H9 (cell line): ENCODE measurements around the gene ZBTB33. TPM values are rescaled to one million over a fixed set of nuclear protein-coding genes. Genes with fewer than 3 reads are reported as not detected.

Experiments
- DNase-seq: peaks from one replicate; pipeline ENCODE4 v3.0.0-alpha.2; 2017
- H2AFZ ChIP-seq: one replicate; pipeline ENCODE4 v1.6.1; 2013; ENCODE audit warnings: mild to moderate bottlenecking, low read length, control low read depth, moderate library complexity
- H2AK5ac ChIP-seq: 2 replicates; pipeline ENCODE4 v1.6.1; 2013; ENCODE audit warnings: low read length, control low read depth, mixed read lengths; ENCODE audit not compliant: insufficient read length
- H2BK120ac ChIP-seq: one replicate; pipeline ENCODE4 v1.6.1; 2013; ENCODE audit warnings: low read depth, mild to moderate bottlenecking, low read length, control low read depth, inconsistent platforms; ENCODE audit not compliant: poor library complexity, severe bottlenecking
- H2BK12ac ChIP-seq: 2 replicates; pipeline ENCODE4 v1.6.1; 2013; ENCODE audit warnings: low read length, control low read depth, mixed read lengths, low read depth; ENCODE audit not compliant: insufficient read length
- H2BK15ac ChIP-seq: 2 replicates; pipeline ENCODE4 v1.6.1; 2013; ENCODE audit warnings: low read depth, low read length, control low read depth
- H2BK20ac ChIP-seq: one replicate; pipeline ENCODE4 v1.6.1; 2013; ENCODE audit warnings: low read depth, mild to moderate bottlenecking, low read length, control low read depth, inconsistent platforms; ENCODE audit not compliant: poor library complexity, severe bottlenecking
- H2BK5ac ChIP-seq: 2 replicates; pipeline ENCODE4 v1.6.1; 2013; ENCODE audit warnings: low read length, control low read depth, mixed read lengths; ENCODE audit not compliant: insufficient read length
- H3K14ac ChIP-seq: 2 replicates; pipeline ENCODE4 v1.6.1; 2013; ENCODE audit warnings: low read length, control low read depth; ENCODE audit not compliant: insufficient read depth
- H3K18ac ChIP-seq: 2 replicates; pipeline ENCODE4 v1.6.1; 2013; ENCODE audit warnings: low read depth, mild to moderate bottlenecking, mixed read lengths, low read length, control low read depth; ENCODE audit not compliant: insufficient read length
- H3K23ac ChIP-seq: 2 replicates; pipeline ENCODE4 v1.6.1; 2013; ENCODE audit warnings: low read length, control low read depth, mixed read lengths, low read depth; ENCODE audit not compliant: insufficient read length
- H3K23me2 ChIP-seq: 2 replicates; pipeline ENCODE4 v1.6.1; 2013; ENCODE audit warnings: low read depth, mild to moderate bottlenecking, mixed read lengths, low read length, control low read depth; ENCODE audit not compliant: insufficient read length, poor library complexity, severe bottlenecking
- H3K27ac ChIP-seq: 2 replicates; pipeline ENCODE4 v1.5.1; 2013; ENCODE audit warnings: low read length, control low read depth, mixed read lengths, low read depth; ENCODE audit not compliant: insufficient read length
- H3K27me3 ChIP-seq: 2 replicates; pipeline ENCODE4 v1.6.1; 2013; ENCODE audit warnings: low read length, control low read depth, inconsistent platforms; ENCODE audit not compliant: insufficient read depth
- H3K4ac ChIP-seq: 2 replicates; pipeline ENCODE4 v1.6.1; 2013; ENCODE audit warnings: low read depth, mild to moderate bottlenecking, control low read depth, inconsistent platforms, low read length, moderate library complexity
- H3K4me1 ChIP-seq: 2 replicates; pipeline ENCODE4 v1.6.1; 2013; ENCODE audit warnings: low read length, control low read depth, inconsistent platforms; ENCODE audit not compliant: insufficient read depth
- H3K4me2 ChIP-seq: 2 replicates; pipeline ENCODE4 v1.6.1; 2013; ENCODE audit warnings: low read length, control low read depth, mixed read lengths; ENCODE audit not compliant: insufficient read length, insufficient read depth
- H3K56ac ChIP-seq: 2 replicates; pipeline ENCODE4 v1.6.1; 2013; ENCODE audit warnings: low read depth, mild to moderate bottlenecking, mixed read lengths, low read length, control low read depth; ENCODE audit not compliant: insufficient read length
- H3K79me1 ChIP-seq: 2 replicates; pipeline ENCODE4 v1.6.1; 2013; ENCODE audit warnings: low read depth, mild to moderate bottlenecking, moderate library complexity, low read length, control low read depth, inconsistent platforms; ENCODE audit not compliant: insufficient read depth, poor library complexity, severe bottlenecking
- H3K79me2 ChIP-seq: 2 replicates; pipeline ENCODE4 v1.6.1; 2013; ENCODE audit warnings: low read length, control low read depth, inconsistent platforms; ENCODE audit not compliant: insufficient read depth
- H3K9ac ChIP-seq: 2 replicates; pipeline ENCODE4 v1.6.1; 2013; ENCODE audit warnings: low read length, control low read depth, mixed read lengths; ENCODE audit not compliant: insufficient read length; ENCODE audit errors: extremely low read depth
- H3K9me3 ChIP-seq: one replicate; pipeline ENCODE4 v1.6.1; 2013; ENCODE audit warnings: low read depth, low read length, inconsistent platforms; ENCODE audit not compliant: control insufficient read depth
- H3T11ph ChIP-seq: one replicate; pipeline ENCODE4 v1.6.1; 2013; ENCODE audit warnings: mild to moderate bottlenecking, low read length, control low read depth, inconsistent platforms
- H4K20me1 ChIP-seq: one replicate; pipeline ENCODE4 v1.6.1; 2013; ENCODE audit not compliant: control insufficient read depth, insufficient read length, insufficient read depth
- H4K5ac ChIP-seq: 2 replicates; pipeline ENCODE4 v1.6.1; 2013; ENCODE audit warnings: low read depth, mild to moderate bottlenecking, mixed read lengths, low read length, control low read depth; ENCODE audit not compliant: insufficient read length
- H4K8ac ChIP-seq: replicated peaks from 2 replicates; pipeline ENCODE4 v1.6.1; 2013; ENCODE audit warnings: low read length, control low read depth, mixed read lengths, low read depth; ENCODE audit not compliant: insufficient read length
- H4K91ac ChIP-seq: 2 replicates; pipeline ENCODE4 v1.6.1; 2013; ENCODE audit warnings: low read depth, mild to moderate bottlenecking, moderate library complexity, mixed read lengths, low read length, control low read depth; ENCODE audit not compliant: insufficient read length
- H3K27ac Mint-ChIP-seq, 3 experiments: 2 replicates in 2 of 3; 3 replicates in 1 of 3; pipeline ENCODE4 v1.8.0; 2020 to 2021; ENCODE audit warnings: mixed read lengths in 3 of 3, mild to moderate bottlenecking in 1 of 3, moderate library complexity in 1 of 3
- H3K27me3 Mint-ChIP-seq: 2 replicates; pipeline ENCODE4 v1.8.0; 2021; ENCODE audit warnings: low read depth, mild to moderate bottlenecking, moderate library complexity, mixed read lengths
- H3K36me3 Mint-ChIP-seq, 3 experiments: 2 replicates in 2 of 3; 3 replicates in 1 of 3; pipeline ENCODE4 v1.8.0; 2020 to 2021; ENCODE audit warnings: low read depth in 3 of 3, mixed read lengths in 3 of 3; ENCODE audit not compliant: insufficient read depth in 1 of 3
- H3K4me1 Mint-ChIP-seq, 2 experiments: 2 replicates each; pipeline ENCODE4 v1.8.0; 2020; ENCODE audit warnings: mixed read lengths in 2 of 2
- H3K4me3 Mint-ChIP-seq, 2 experiments: 2 replicates in 1 of 2; 3 replicates in 1 of 2; pipeline ENCODE4 v1.8.0; 2020 to 2021; ENCODE audit warnings: mild to moderate bottlenecking in 2 of 2, mixed read lengths in 2 of 2, moderate library complexity in 1 of 2
- H3K9me3 Mint-ChIP-seq, 2 experiments: 2 replicates in 1 of 2; 3 replicates in 1 of 2; pipeline ENCODE4 v1.8.0; 2020; ENCODE audit warnings: mild to moderate bottlenecking in 2 of 2, mixed read lengths in 2 of 2, moderate library complexity in 1 of 2
- WGBS: extraction: QIAGEN DNeasy Blood & Tissue Kit; methylation state at CpG from one replicate; pipeline ENCODE4 v1.1.7; 2013; ENCODE audit warnings: missing lambda C conversion rate, low lambda C conversion rate, mixed read lengths; ENCODE audit not compliant: insufficient read length; ENCODE audit errors: extremely low coverage; 5-methylcytosine and 5-hydroxymethylcytosine counted together
- total RNA-seq: library from RNA; stranded (reverse); gene quantifications from 2 replicates; pipeline ENCODE4 v1.2.1, GENCODE V29; 2021
- TF ChIP-seq, protein P1 (sequence below): fragments of 200-600 bp; sonication (generic); conservative IDR thresholded peaks from 3 replicates; pipeline ENCODE4 v1.8.0; 2021; ENCODE audit warnings: antibody characterized with exemption, mild to moderate bottlenecking

Gene ZBTB33
- total RNA-seq, 1 experiment from 2014 or later: 18.7 TPM

DNA sequence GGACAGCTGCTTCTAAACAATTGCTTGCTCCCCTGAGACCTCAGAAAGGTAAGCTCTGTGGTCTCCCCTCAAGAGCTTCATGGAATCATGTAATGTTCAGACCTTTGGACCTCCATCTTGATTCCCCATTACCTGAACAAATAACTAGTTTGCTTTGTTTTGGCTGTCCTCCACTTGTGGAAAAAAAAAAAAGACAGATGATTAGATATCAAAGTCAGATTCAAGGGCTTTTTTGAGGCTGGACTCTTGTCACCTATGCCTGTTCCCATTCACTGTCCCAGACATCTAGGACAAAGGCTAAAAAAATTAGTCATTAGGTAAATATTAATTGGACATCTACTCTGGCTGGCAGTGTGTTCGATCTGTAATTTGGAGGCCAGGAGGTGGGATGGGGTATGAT lies 47.3 kb downstream of the ZBTB33 start:
- H3K27me3 Mint-ChIP-seq: no peaks in the 10 kb centered on the region; the same call in 1 of the 2 replicates
- TF ChIP-seq, protein P1, sequence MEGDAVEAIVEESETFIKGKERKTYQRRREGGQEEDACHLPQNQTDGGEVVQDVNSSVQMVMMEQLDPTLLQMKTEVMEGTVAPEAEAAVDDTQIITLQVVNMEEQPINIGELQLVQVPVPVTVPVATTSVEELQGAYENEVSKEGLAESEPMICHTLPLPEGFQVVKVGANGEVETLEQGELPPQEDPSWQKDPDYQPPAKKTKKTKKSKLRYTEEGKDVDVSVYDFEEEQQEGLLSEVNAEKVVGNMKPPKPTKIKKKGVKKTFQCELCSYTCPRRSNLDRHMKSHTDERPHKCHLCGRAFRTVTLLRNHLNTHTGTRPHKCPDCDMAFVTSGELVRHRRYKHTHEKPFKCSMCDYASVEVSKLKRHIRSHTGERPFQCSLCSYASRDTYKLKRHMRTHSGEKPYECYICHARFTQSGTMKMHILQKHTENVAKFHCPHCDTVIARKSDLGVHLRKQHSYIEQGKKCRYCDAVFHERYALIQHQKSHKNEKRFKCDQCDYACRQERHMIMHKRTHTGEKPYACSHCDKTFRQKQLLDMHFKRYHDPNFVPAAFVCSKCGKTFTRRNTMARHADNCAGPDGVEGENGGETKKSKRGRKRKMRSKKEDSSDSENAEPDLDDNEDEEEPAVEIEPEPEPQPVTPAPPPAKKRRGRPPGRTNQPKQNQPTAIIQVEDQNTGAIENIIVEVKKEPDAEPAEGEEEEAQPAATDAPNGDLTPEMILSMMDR: no peak
- peaks cover 11 to 12% of the 10 kb centered on the region in 2 experiments for H3K4me1 Mint-ChIP-seq
- Histone ChIP-seq H2BK20ac (no peak overlapping the region), H4K5ac (no peak overlapping the region), H3K79me2 (no peaks in the 10 kb centered on the region), H3K27ac (no peak overlapping the region), H2BK5ac (no peak overlapping the region), H3K4me1 (no peaks in the 10 kb centered on the region; the same call in 1 of the 2 replicates), H2BK15ac (no peak overlapping the region), H3K14ac (no peak overlapping the region), H2BK12ac (no peak overlapping the region), H2AK5ac (no peak overlapping the region), H2AFZ (no peak overlapping the region), H4K20me1 (no peaks in the 10 kb centered on the region), H4K8ac (no peak overlapping the region), H3K18ac (no peak overlapping the region), H4K91ac (no peak overlapping the region), H3K4me2 (no peak overlapping the region), H3K4ac (no peak overlapping the region), H3K23me2 (no peaks in the 10 kb centered on the region), H2BK120ac (no peak overlapping the region), H3K56ac (no peak overlapping the region), H3K27me3 (no peaks in the 10 kb centered on the region), H3K23ac (no peak overlapping the region), H3K9me3 (peaks cover 17% of the 10 kb centered on the region), H3K79me1 (no peaks in the 10 kb centered on the region), H3T11ph (no peak overlapping the region), H3K9ac (no peak overlapping the region)
- H3K4me3 Mint-ChIP-seq: no peak overlapping the region
- no peaks in the 10 kb centered on the region; a peak in 1 of 7 replicates for H3K36me3 Mint-ChIP-seq
- no peak overlapping the region for H3K27ac Mint-ChIP-seq
- peaks cover 49 to 60% of the 10 kb centered on the region in 2 experiments for H3K9me3 Mint-ChIP-seq
- no CpG with 5 or more reads among the region's 1 CpG for WGBS
- DNase-seq: no peak
